Measurements from ENCODE around the gene SNED1. TPM values are rescaled to one million over a fixed set of nuclear protein-coding genes. Genes with fewer than 3 reads are reported as not detected.

The SNED1 gene
- total and polyA plus RNA-seq, 7 donors: 0.69 to 37.1 (median 8.3) TPM

DNA sequence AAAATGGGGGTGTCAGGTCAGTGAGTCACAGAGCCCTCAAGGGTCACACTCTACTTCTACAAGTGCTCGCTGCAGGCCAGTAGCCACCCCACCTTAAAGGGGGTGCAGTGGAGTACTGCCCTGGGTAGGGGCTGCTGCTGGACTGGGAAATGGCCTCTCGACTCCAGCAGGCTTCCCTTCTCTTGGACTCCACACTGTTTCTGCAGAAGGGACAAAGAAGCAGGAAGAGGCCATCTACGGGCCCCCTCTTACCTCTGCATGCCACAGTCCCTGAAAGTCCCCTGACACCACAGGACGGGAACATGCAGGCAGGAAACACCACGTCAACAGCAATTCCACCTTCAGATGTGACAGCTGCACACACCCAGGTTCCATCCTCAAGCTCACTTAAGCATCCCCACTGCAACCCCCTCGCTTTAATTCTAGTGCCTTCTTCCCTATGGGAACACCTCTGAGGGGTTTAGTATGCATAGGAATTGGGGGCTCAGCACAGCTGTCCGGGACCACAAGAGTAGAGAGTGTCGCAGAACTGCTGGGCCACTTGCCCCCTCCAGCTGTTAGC lies 22.3 kb downstream of the SNED1 start:
- no peaks in the 10 kb centered on the region for H3K36me3 ChIP-seq
- peaks cover 0 to 10% (median 0%) of the 10 kb centered on the region in 4 donors for H3K9me3 ChIP-seq
- 84 to 88% methylated on average over 8 of the region's 8 CpGs for WGBS, 2 donors
- no peak overlapping the region for H3K4me3 ChIP-seq
- DNase-seq: peak; percentile 40
- intact Hi-C loops (cut with DNase I): no loop called here
- TF ChIP-seq POLR2A (IDR thresholded peaks at IDR 0.05): no peak
- no peak overlapping the region for H3K27ac ChIP-seq
- H3K27me3 ChIP-seq: no peaks in the 10 kb centered on the region
- H3K4me1 ChIP-seq: no peaks in the 10 kb centered on the region

DNA sequence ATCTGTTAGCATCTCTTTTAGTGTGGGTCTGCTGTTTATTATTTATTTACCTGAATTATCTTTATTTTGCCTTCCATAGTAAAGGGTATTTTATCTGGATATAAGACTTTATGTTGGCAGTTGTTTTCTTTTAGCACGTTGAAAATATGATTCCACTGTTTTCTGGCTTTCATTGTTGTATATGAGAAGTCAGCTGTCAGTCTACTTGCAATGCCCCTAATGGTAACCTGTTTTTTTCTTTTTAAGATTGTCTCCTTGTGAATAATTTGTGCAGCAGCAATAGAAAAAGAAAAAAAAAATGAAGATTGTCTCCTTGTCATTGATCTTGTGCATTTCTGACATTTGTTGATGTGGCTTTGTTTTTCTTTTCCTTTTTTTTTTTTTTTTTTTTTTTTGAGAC lies 27.2 kb downstream of the SNED1 start:
- TF ChIP-seq POLR2AphosphoS5 (IDR thresholded peaks at IDR 0.05) (no peak), POLR2A (IDR thresholded peaks at IDR 0.05) (no peak), EP300 (IDR thresholded peaks at IDR 0.05) (no peak)
- TF ChIP-seq, protein P1, sequence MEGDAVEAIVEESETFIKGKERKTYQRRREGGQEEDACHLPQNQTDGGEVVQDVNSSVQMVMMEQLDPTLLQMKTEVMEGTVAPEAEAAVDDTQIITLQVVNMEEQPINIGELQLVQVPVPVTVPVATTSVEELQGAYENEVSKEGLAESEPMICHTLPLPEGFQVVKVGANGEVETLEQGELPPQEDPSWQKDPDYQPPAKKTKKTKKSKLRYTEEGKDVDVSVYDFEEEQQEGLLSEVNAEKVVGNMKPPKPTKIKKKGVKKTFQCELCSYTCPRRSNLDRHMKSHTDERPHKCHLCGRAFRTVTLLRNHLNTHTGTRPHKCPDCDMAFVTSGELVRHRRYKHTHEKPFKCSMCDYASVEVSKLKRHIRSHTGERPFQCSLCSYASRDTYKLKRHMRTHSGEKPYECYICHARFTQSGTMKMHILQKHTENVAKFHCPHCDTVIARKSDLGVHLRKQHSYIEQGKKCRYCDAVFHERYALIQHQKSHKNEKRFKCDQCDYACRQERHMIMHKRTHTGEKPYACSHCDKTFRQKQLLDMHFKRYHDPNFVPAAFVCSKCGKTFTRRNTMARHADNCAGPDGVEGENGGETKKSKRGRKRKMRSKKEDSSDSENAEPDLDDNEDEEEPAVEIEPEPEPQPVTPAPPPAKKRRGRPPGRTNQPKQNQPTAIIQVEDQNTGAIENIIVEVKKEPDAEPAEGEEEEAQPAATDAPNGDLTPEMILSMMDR (IDR thresholded peaks at IDR 0.05): no peak
- no peak for DNase-seq
- no peaks in the 10 kb centered on the region for H3K27me3 ChIP-seq
- H3K27ac ChIP-seq: no peak overlapping the region
- no peaks in the 10 kb centered on the region for H3K36me3 ChIP-seq
- peaks cover 0 to 11% (median 3%) of the 10 kb centered on the region in 4 donors for H3K9me3 ChIP-seq
- WGBS, 2 donors: 46 to 66% methylated on average over 1 of the region's 1 CpG
- H3K4me1 ChIP-seq: no peaks in the 10 kb centered on the region
- intact Hi-C loops (cut with DNase I): no loop called here
- H3K4me3 ChIP-seq: no peak overlapping the region

DNA sequence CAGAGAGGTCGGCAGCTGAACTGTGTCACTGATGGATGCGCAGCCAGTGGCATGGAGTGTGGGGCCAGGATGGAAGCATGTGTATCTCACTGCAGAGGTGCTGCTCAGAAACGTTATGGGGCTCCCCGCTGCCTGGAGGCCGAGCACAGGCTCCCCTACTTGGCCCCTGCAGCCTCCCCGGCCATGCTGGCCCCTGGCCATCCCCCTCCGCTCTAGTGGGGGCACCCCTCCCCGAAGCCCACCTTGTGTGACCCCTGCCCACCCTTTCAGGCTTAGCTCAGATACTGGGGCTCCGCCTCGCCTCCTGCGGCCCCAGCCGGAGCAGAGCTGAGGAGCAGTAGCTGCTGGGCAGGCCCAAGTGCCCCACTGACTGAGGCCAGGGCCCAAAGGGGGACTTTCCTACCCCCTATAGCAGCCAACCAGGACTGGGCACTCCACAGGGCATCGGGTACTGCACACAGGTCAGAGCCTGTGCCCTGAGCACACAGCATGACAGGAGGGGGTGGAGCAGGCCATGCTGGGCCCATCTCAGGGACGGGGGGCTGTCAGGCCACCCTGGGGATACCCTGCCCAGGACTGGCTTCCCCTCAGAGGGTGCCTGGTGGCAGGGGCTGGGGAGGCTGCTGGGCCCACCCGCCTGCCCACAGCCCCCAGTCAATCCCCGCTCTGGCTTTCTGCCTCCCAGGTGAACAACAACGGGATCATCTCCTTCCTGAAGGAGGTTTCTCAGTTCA lies 31.3 kb downstream of the SNED1 start:
- TF ChIP-seq POLR2A (IDR thresholded peaks at IDR 0.05): no peak
- TF ChIP-seq POLR2AphosphoS5 (IDR thresholded peaks at IDR 0.05): no peak
- intact Hi-C loops (cut with DNase I): no loop called here
- no peaks in the 10 kb centered on the region for H3K36me3 ChIP-seq
- H3K27ac ChIP-seq: no peak overlapping the region
- no peak overlapping the region for H3K4me3 ChIP-seq
- DNase-seq: peak; percentile 52
- WGBS, 2 donors: 89% methylated on average over 17 of the region's 17 CpGs
- H3K4me1 ChIP-seq: no peaks in the 10 kb centered on the region
- peaks cover 0 to 10% (median 3%) of the 10 kb centered on the region in 4 donors for H3K9me3 ChIP-seq
- H3K27me3 ChIP-seq: no peaks in the 10 kb centered on the region

DNA sequence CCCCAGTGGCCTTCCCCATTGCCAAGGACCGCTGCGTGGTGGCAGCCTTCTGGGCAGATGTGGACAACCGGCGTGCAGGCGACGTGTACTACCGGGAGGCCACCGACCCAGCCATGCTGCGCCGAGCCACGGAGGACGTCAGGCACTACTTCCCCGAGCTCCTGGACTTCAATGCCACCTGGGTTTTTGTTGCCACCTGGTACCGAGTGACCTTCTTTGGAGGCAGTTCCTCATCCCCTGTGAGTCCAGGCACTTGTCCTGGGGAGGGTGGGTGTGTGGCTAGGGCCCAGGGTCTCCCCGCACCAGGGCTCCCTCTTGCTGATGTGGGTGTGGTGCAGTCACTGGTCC lies 31.9 kb downstream of the SNED1 start:
- WGBS, 2 donors: 96% methylated on average over 15 of the region's 15 CpGs
- intact Hi-C loops (cut with DNase I): no loop called here
- TF ChIP-seq, protein P1 (IDR thresholded peaks at IDR 0.05): no peak
- TF ChIP-seq POLR2A (IDR thresholded peaks at IDR 0.05): no peak
- TF ChIP-seq EP300 (IDR thresholded peaks at IDR 0.05): no peak
- TF ChIP-seq POLR2AphosphoS5 (IDR thresholded peaks at IDR 0.05): no peak
- Histone ChIP-seq H3K4me3 (no peak overlapping the region), H3K4me1 (peaks cover 0 to 1% (median under 1%) of the 10 kb centered on the region in 4 donors), H3K36me3 (no peaks in the 10 kb centered on the region), H3K27ac (no peak overlapping the region), H3K27me3 (peaks cover 0 to 4% (median 1%) of the 10 kb centered on the region in 3 donors), H3K9me3 (peaks cover 0 to 5% (median 2%) of the 10 kb centered on the region in 4 donors)
- no peak for DNase-seq

DNA sequence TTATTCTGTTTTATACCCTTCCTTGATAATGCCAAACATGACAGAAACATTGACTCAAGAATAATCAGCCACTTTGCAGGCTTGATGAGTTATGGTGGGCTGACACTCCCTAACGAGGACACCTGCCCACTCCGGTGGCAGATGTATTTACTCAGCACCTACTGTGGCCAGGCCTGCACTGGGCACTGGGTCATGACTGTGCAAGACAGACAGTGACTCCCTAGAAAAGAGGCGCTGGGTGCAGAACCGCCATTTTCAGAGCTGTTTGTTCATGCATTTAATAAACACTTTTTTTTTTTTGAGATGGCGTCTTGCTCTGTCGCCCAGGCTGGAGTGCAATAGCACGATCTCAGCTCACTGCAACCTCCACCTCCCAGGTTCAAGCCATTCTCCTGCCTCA lies 32.5 kb downstream of the SNED1 start:
- peaks cover 0 to 7% (median 4%) of the 10 kb centered on the region in 3 donors for H3K27me3 ChIP-seq
- no peak overlapping the region for H3K4me3 ChIP-seq
- peaks cover 0 to 5% (median 0%) of the 10 kb centered on the region in 4 donors for H3K9me3 ChIP-seq
- no peak overlapping the region for H3K27ac ChIP-seq
- H3K4me1 ChIP-seq: peaks cover 0 to 5% (median 2%) of the 10 kb centered on the region in 4 donors
- no peaks in the 10 kb centered on the region for H3K36me3 ChIP-seq
- intact Hi-C loops (cut with DNase I): no loop called here
- peak; percentile 41 for DNase-seq
- TF ChIP-seq, protein P1 (IDR thresholded peaks at IDR 0.05): no peak
- TF ChIP-seq EP300 (IDR thresholded peaks at IDR 0.05): no peak
- TF ChIP-seq POLR2A (IDR thresholded peaks at IDR 0.05): no peak
- TF ChIP-seq POLR2AphosphoS5 (IDR thresholded peaks at IDR 0.05): no peak
- 92 to 94% methylated on average over 7 of the region's 7 CpGs for WGBS, 2 donors

All from sigmoid colon (tissue), 7 donors.